Suprapubic skin (tissue), 4 donors: Measurements from ENCODE around the gene HIBADH. TPM values are rescaled to one million over a fixed set of nuclear protein-coding genes. Genes with fewer than 3 reads are reported as not detected.

Experiments used
- DNase-seq, 2 donors: peaks; one replicate each; pipeline ENCODE4 v3.0.0-alpha.2; 2019; ENCODE audit warnings: low spot score in 2 of 2
- H3K27ac ChIP-seq: fragments of 200-600 bp; sonication (generic); one replicate; pipeline ENCODE4 v1.5.1; 2019
- H3K27me3 ChIP-seq: fragments of 200-600 bp; sonication (generic); one replicate; pipeline ENCODE4 v1.5.1; 2019
- H3K36me3 ChIP-seq: fragments of 200-600 bp; sonication (generic); one replicate; pipeline ENCODE4 v1.5.1; 2019
- H3K4me1 ChIP-seq: fragments of 200-600 bp; sonication (generic); one replicate; pipeline ENCODE4 v1.5.1; 2019
- H3K4me3 ChIP-seq: fragments of 200-600 bp; sonication (generic); one replicate; pipeline ENCODE4 v1.5.1; 2019; ENCODE audit warnings: mild to moderate bottlenecking
- H3K9me3 ChIP-seq: fragments of 200-600 bp; sonication (generic); one replicate; pipeline ENCODE4 v1.5.1; 2019
- CTCF ChIP-seq, 2 donors: fragments of 200-600 bp in 1 of 2; fragments of 450-650 bp in 1 of 2; sonication (generic) in 1 of 2; IDR thresholded peaks; one replicate each; pipeline ENCODE4 v1.5.1; 2016 to 2019; ENCODE audit warnings: antibody characterized with exemption in 2 of 2, mild to moderate bottlenecking in 1 of 2, moderate library complexity in 1 of 2
- EP300 ChIP-seq: sonication (generic); formaldehyde crosslinking; IDR thresholded peaks from one replicate; pipeline ENCODE4 v1.6.1; 2017; ENCODE audit warnings: antibody characterized with exemption
- POLR2A ChIP-seq, 2 donors: fragments of 450-650 bp; IDR thresholded peaks; one replicate each; pipeline ENCODE4 v1.6.1; 2017; ENCODE audit warnings: antibody characterized with exemption in 2 of 2, mild to moderate bottlenecking in 2 of 2, moderate library complexity in 2 of 2
- POLR2AphosphoS5 ChIP-seq, 3 donors: sonication (generic); formaldehyde crosslinking; IDR thresholded peaks; one replicate each; pipeline ENCODE4 v1.6.1; 2017; ENCODE audit warnings: antibody characterized with exemption in 3 of 3
- WGBS: methylation state at CpG from one replicate; pipeline ENCODE4 v1.1.5; 2018; 5-methylcytosine and 5-hydroxymethylcytosine counted together
- total RNA-seq, 4 donors: library from RNA; depleted of rRNA; stranded (reverse); fragments of >200 nt; gene quantifications; one replicate each; pipeline ENCODE4 v1.1.0, GENCODE V29; 2016

HIBADH gene
- total RNA-seq, 4 donors from 2014 or later: 27.9 to 35.2 (median 30.2) TPM

GRCh38 chr7:27627146-27627545, 35.5 kb downstream of the HIBADH start:
- no peak overlapping the region for H3K27ac ChIP-seq
- DNase-seq: no peak
- peaks cover 13% of the 10 kb centered on the region for H3K36me3 ChIP-seq
- H3K9me3 ChIP-seq: peaks cover under 1% of the 10 kb centered on the region
- WGBS: 100% methylated on average over 1 of the region's 1 CpG
- no peak overlapping the region for H3K4me3 ChIP-seq
- no peaks in the 10 kb centered on the region for H3K27me3 ChIP-seq
- TF ChIP-seq CTCF (IDR thresholded peaks at IDR 0.05) (no peak), EP300 (no peak), POLR2AphosphoS5 (IDR thresholded peaks at IDR 0.05) (no peak), POLR2A (IDR thresholded peaks at IDR 0.05) (no peak)
- no peaks in the 10 kb centered on the region for H3K4me1 ChIP-seq

GRCh38 chr7:27619492-27619891, 43.2 kb downstream of the HIBADH start:
- TF ChIP-seq EP300 (no peak), CTCF (IDR thresholded peaks at IDR 0.05) (no peak), POLR2AphosphoS5 (IDR thresholded peaks at IDR 0.05) (no peak), POLR2A (IDR thresholded peaks at IDR 0.05) (no peak)
- H3K4me3 ChIP-seq: no peak overlapping the region
- H3K27ac ChIP-seq: no peak overlapping the region
- peaks cover 22% of the 10 kb centered on the region for H3K9me3 ChIP-seq
- H3K36me3 ChIP-seq: peaks cover 3% of the 10 kb centered on the region
- H3K4me1 ChIP-seq: no peaks in the 10 kb centered on the region
- WGBS: 39% methylated on average over 1 of the region's 1 CpG
- DNase-seq: no peak
- no peaks in the 10 kb centered on the region for H3K27me3 ChIP-seq

- Histone ChIP-seq H3K4me3 (no peak overlapping the region), H3K27ac (no peak overlapping the region), H3K36me3 (peaks cover 3% of the 10 kb centered on the region), H3K9me3 (peaks cover 22% of the 10 kb centered on the region), H3K4me1 (no peaks in the 10 kb centered on the region), H3K27me3 (no peaks in the 10 kb centered on the region)
- no peak for DNase-seq
- 92% methylated on average over 7 of the region's 9 CpGs for WGBS
- no peak for TF ChIP-seq EP300
- no peak for TF ChIP-seq CTCF (IDR thresholded peaks at IDR 0.05)
- no peak for TF ChIP-seq POLR2AphosphoS5 (IDR thresholded peaks at IDR 0.05)
- TF ChIP-seq POLR2A (IDR thresholded peaks at IDR 0.05): no peak
Measured at GRCh38 chr7:27617651-27618381, 44.9 kb downstream of the HIBADH start.

GRCh38 chr7:27616914-27617548, 45.7 kb downstream of the HIBADH start:
- H3K4me1 ChIP-seq: no peaks in the 10 kb centered on the region
- no peaks in the 10 kb centered on the region for H3K27me3 ChIP-seq
- peaks cover 20% of the 10 kb centered on the region for H3K9me3 ChIP-seq
- no peak overlapping the region for H3K4me3 ChIP-seq
- DNase-seq: no peak
- WGBS: 87% methylated on average over 3 of the region's 3 CpGs
- TF ChIP-seq EP300 (no peak), POLR2AphosphoS5 (IDR thresholded peaks at IDR 0.05) (no peak), CTCF (IDR thresholded peaks at IDR 0.05) (no peak), POLR2A (IDR thresholded peaks at IDR 0.05) (no peak)
- H3K27ac ChIP-seq: no peak overlapping the region
- peaks cover 3% of the 10 kb centered on the region for H3K36me3 ChIP-seq

- Histone ChIP-seq H3K27ac (no peak overlapping the region), H3K27me3 (no peaks in the 10 kb centered on the region), H3K9me3 (peaks cover 18% of the 10 kb centered on the region), H3K4me3 (no peak overlapping the region), H3K36me3 (peaks cover 3% of the 10 kb centered on the region), H3K4me1 (peaks cover 4% of the 10 kb centered on the region)
- 100% methylated on average over 2 of the region's 2 CpGs for WGBS
- TF ChIP-seq POLR2A (IDR thresholded peaks at IDR 0.05) (no peak), CTCF (IDR thresholded peaks at IDR 0.05) (no peak), EP300 (no peak), POLR2AphosphoS5 (IDR thresholded peaks at IDR 0.05) (no peak)
- no peak for DNase-seq
Measured at GRCh38 chr7:27616186-27616491, 46.5 kb downstream of the HIBADH start.
